PC-3 (cell line): Measurements from ENCODE around the gene PTPRN2. TPM values are rescaled to one million over a fixed set of nuclear protein-coding genes. Genes with fewer than 3 reads are reported as not detected.

Experiments
- ATAC-seq: fragments of 200-7000 bp; cut with Tn5 transposase; 2 replicates; pipeline ENCODE4 v1.9.1; 2020; ENCODE audit warnings: mild to moderate bottlenecking, moderate library complexity
- BruUV-seq: library from RNA; stranded (reverse); fragments of 400-500 nt; replicated peaks from 2 replicates; lab custom pipeline; 2021; lab: Mats Ljungman, UMichigan
- CTCF ChIA-PET: fragments of 300-600 bp; sonication (Branson Sonifier 250); formaldehyde crosslinking; loops from one replicate; lab custom pipeline; 2022; ENCODE audit warnings: antibody characterized with exemption; lab: Charles Lee
- POLR2A ChIA-PET: fragments of 300-600 bp; sonication (Branson Sonifier 250); formaldehyde crosslinking; loops from one replicate; lab custom pipeline; 2022; ENCODE audit warnings: antibody characterized with exemption; ENCODE audit not compliant: unreplicated experiment; lab: Charles Lee
- DNase-seq: peaks from one replicate; pipeline ENCODE4 v3.0.0-alpha.2; 2015
- H2AFZ ChIP-seq: fragments of 300-600 bp; sonication (generic); 2 replicates; pipeline ENCODE4 v1.6.0; 2016; ENCODE audit warnings: antibody characterized with exemption, low read length
- H3F3A ChIP-seq: fragments of 300-600 bp; sonication (generic); one replicate; pipeline ENCODE4 v1.6.0; 2017; ENCODE audit warnings: antibody characterized with exemption, low read length, control low read depth, mild to moderate bottlenecking; ENCODE audit not compliant: unreplicated experiment
- H3K27ac ChIP-seq: fragments of 300-600 bp; sonication (generic); 2 replicates; pipeline ENCODE4 v1.5.1; 2016; ENCODE audit warnings: mild to moderate bottlenecking, low read length
- H3K27me3 ChIP-seq: fragments of 300-600 bp; sonication (generic); 2 replicates; pipeline ENCODE4 v1.6.1; 2016; ENCODE audit warnings: low read length, mixed read lengths
- H3K36me3 ChIP-seq: fragments of 300-600 bp; sonication (generic); 2 replicates; pipeline ENCODE4 v1.6.1; 2016; ENCODE audit warnings: low read depth, mixed run types, low read length, mixed read lengths
- H3K4me1 ChIP-seq: fragments of 300-600 bp; sonication (generic); 2 replicates; pipeline ENCODE4 v1.5.1; 2016; ENCODE audit warnings: low read length; ENCODE audit not compliant: insufficient read depth
- H3K4me2 ChIP-seq: fragments of 300-600 bp; sonication (generic); 2 replicates; pipeline ENCODE4 v1.6.0; 2016; ENCODE audit warnings: low read length
- H3K4me3 ChIP-seq: fragments of 300-600 bp; sonication (generic); 2 replicates; pipeline ENCODE4 v1.5.1; 2016; ENCODE audit warnings: mild to moderate bottlenecking, low read length, mixed read lengths
- H3K79me2 ChIP-seq: fragments of 300-600 bp; sonication (generic); 2 replicates; pipeline ENCODE4 v1.6.1; 2017; ENCODE audit warnings: low read length, mixed read lengths
- H3K9ac ChIP-seq: fragments of 300-600 bp; sonication (generic); 2 replicates; pipeline ENCODE4 v1.6.0; 2016; ENCODE audit warnings: mild to moderate bottlenecking, low read length
- H3K9me2 ChIP-seq: fragments of 300-600 bp; sonication (generic); replicated peaks from 2 replicates; pipeline ENCODE4 v1.6.1; 2016; ENCODE audit warnings: mixed run types, low read length, mixed read lengths
- H3K9me3 ChIP-seq: fragments of 300-600 bp; sonication (generic); 2 replicates; pipeline ENCODE4 v1.6.1; 2016; ENCODE audit warnings: low read length, mixed read lengths
- H4K20me1 ChIP-seq: fragments of 300-600 bp; sonication (generic); 2 replicates; pipeline ENCODE4 v1.6.1; 2016; ENCODE audit warnings: low read length, mixed read lengths
- EZH2 ChIP-seq: fragments of 300-600 bp; sonication (generic); IDR thresholded peaks from one replicate; pipeline ENCODE4 v1.6.1; 2017; ENCODE audit warnings: antibody characterized with exemption, mild to moderate bottlenecking, low read length; ENCODE audit not compliant: unreplicated experiment
- EZH2phosphoT487 ChIP-seq: fragments of 300-600 bp; sonication (generic); IDR thresholded peaks from 2 replicates; pipeline ENCODE4 v1.6.1; 2018; ENCODE audit warnings: mild to moderate bottlenecking, antibody characterized with exemption, low read length, borderline replicate concordance
- intact Hi-C: fragments of 100-400 bp; cut with micrococcal nuclease; formaldehyde crosslinking; loops from 2 replicates; pipeline ENCODE4 v1.9.0; 2023
- total RNA-seq: library from RNA; depleted of rRNA; stranded (reverse); fragments of >200 nt; gene quantifications from 2 replicates; pipeline ENCODE4 v1.2.3, GENCODE V29; 2014
- TF ChIP-seq, protein P1 (sequence below): fragments of 300-600 bp; sonication (generic); conservative IDR thresholded peaks from 2 replicates; pipeline ENCODE4 v1.5.1; 2017; ENCODE audit warnings: antibody characterized with exemption, low read depth, mild to moderate bottlenecking, low read length

PTPRN2 gene
- total RNA-seq, 1 experiment from 2014 or later, result 3.2 TPM

DNA sequence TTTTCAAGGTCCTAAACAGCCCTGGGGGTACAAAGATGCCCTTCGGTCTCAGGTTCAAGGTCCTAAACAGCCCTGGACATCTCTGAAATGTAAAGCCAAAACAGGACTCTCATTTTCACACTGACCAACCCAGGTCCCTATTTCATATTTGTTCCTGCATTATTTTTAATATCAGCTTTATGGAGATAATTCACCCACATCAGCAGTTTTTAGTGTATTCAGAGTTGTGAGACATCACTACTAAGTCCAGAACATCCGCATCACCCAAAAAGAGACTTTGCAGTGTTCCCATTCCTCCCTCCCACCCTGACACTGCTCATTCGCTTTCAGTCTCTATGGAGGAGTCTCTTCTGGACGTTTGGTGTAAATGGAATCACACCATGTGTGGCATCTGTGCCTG is 420.2 kb downstream of the PTPRN2 start:
- POLR2A ChIA-PET, result no interaction called here
- intact Hi-C loops, result no loop called here

DNA sequence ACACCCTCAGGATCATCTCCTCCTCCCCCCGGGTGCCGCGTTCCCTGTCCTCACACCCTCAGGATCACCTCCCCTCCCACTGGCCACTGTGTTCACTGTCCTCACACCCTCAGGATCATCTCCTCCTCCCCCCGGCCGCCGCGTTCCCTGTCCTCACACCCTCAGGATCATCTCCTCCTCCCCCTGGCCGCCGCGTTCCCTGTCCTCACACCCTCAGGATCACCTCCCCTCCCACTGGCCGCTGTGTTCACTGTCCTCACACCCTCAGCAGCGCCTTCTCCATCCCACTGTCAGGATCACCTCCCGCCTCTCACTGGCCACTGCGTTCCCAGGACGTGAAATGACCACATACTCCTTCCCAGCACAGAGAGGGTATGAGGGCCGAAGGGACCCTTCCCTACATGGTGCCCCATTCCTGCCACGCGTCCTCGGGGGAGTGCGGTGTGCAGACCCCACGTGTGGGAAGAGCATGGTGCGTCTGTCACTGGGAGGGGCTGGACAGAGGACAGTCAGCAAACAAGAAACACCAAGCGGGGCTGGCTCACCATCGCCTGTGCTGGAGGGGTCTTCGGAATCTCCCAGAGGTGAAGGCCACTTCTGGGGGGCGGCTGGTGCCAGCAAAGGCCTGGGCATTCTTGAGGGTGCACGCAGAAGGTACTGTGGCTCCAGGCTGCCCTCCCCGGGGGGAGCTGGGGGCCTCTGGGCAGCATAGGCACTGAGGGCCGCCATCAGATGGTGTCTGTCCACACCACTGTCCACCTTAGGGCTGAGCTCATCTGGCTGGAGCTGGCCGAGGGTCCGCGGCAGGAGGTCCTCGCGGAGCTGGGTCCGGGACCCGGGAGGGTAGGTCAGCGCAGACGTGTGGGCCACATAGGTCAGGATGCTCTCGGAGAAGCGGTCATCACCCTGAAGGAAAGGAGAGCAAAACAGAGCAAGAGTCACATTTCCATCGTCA is 421.0 kb downstream of the PTPRN2 start:
- ChIA-PET CTCF (no interaction called here), POLR2A (no interaction called here)
- Histone ChIP-seq H3F3A (no peaks in the 10 kb centered on the region), H3K27me3 (no peaks in the 10 kb centered on the region), H3K79me2 (no peaks in the 10 kb centered on the region), H3K4me3 (no peak overlapping the region), H2AFZ (no peak overlapping the region), H3K4me2 (no peak overlapping the region), H3K9me3 (no peaks in the 10 kb centered on the region), H3K4me1 (no peaks in the 10 kb centered on the region), H4K20me1 (no peaks in the 10 kb centered on the region), H3K9ac (no peak overlapping the region), H3K27ac (no peak overlapping the region), H3K9me2 (no peaks in the 10 kb centered on the region), H3K36me3 (no peaks in the 10 kb centered on the region)
- TF ChIP-seq, protein P1, sequence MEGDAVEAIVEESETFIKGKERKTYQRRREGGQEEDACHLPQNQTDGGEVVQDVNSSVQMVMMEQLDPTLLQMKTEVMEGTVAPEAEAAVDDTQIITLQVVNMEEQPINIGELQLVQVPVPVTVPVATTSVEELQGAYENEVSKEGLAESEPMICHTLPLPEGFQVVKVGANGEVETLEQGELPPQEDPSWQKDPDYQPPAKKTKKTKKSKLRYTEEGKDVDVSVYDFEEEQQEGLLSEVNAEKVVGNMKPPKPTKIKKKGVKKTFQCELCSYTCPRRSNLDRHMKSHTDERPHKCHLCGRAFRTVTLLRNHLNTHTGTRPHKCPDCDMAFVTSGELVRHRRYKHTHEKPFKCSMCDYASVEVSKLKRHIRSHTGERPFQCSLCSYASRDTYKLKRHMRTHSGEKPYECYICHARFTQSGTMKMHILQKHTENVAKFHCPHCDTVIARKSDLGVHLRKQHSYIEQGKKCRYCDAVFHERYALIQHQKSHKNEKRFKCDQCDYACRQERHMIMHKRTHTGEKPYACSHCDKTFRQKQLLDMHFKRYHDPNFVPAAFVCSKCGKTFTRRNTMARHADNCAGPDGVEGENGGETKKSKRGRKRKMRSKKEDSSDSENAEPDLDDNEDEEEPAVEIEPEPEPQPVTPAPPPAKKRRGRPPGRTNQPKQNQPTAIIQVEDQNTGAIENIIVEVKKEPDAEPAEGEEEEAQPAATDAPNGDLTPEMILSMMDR, result no peak
- TF ChIP-seq EZH2 (no peak), EZH2phosphoT487 (no peak)
- BruUV-seq, result no TSS peak
- intact Hi-C loops, result no loop called here
- no peak for DNase-seq
- ATAC-seq, result no peak

More for the DNA sequence above, 420.2 kb downstream of the PTPRN2 start:
- no peak overlapping the region for H3K4me2 ChIP-seq
- TF ChIP-seq, protein P1, result no peak
- no peak for TF ChIP-seq EZH2
- no peak for TF ChIP-seq EZH2phosphoT487
- ATAC-seq, result no peak
- no TSS peak for BruUV-seq
- H3K9me3 ChIP-seq, result no peaks in the 10 kb centered on the region
- H3F3A ChIP-seq, result no peaks in the 10 kb centered on the region
- H3K9ac ChIP-seq, result no peak overlapping the region
- H3K27ac ChIP-seq, result no peak overlapping the region
- H3K4me3 ChIP-seq, result no peak overlapping the region
- no peaks in the 10 kb centered on the region for H3K79me2 ChIP-seq
- CTCF ChIA-PET, result no interaction called here
- H3K36me3 ChIP-seq, result no peaks in the 10 kb centered on the region
- no peak for DNase-seq
- no peaks in the 10 kb centered on the region for H3K27me3 ChIP-seq
- H2AFZ ChIP-seq, result no peak overlapping the region
- H4K20me1 ChIP-seq, result no peaks in the 10 kb centered on the region
- no peaks in the 10 kb centered on the region for H3K4me1 ChIP-seq
- H3K9me2 ChIP-seq, result no peaks in the 10 kb centered on the region

DNA sequence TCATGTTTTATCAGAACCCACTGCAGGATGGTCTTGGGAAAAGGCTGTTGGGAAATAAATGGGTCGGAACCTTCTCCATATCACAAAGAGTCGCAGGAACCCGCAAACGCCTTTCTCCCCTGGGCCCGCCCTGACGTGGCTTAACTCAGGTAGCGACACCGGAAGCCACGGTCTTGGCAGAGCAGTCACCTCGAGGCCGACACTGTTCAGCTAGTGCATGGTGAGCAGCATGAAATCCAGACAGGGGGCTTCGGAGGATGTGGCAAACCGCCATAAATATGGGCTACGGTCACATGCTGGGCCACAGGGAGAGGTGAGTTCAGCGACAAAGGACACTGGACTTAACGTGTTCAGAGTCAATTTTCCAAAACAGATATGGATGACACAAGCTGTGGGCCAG is 421.9 kb downstream of the PTPRN2 start:
- Histone ChIP-seq H3K79me2 (no peaks in the 10 kb centered on the region), H3F3A (no peaks in the 10 kb centered on the region), H3K27me3 (no peaks in the 10 kb centered on the region), H3K9ac (no peak overlapping the region), H3K9me3 (no peaks in the 10 kb centered on the region), H3K4me3 (no peak overlapping the region), H4K20me1 (no peaks in the 10 kb centered on the region), H3K4me2 (no peak overlapping the region), H3K9me2 (no peaks in the 10 kb centered on the region), H3K36me3 (no peaks in the 10 kb centered on the region), H3K27ac (no peak overlapping the region), H2AFZ (no peak overlapping the region), H3K4me1 (no peaks in the 10 kb centered on the region)
- no peak for DNase-seq
- intact Hi-C loops, result no loop called here
- ChIA-PET CTCF (no interaction called here), POLR2A (no interaction called here)
- no peak for ATAC-seq
- no TSS peak for BruUV-seq
- TF ChIP-seq EZH2phosphoT487 (no peak), EZH2 (no peak)
- TF ChIP-seq, protein P1, result no peak
